Midbrain (tissue), 1 donor: ENCODE data around the gene FMN1.

ENCODE experiments used
- DNase-seq: peaks from one replicate; lab custom pipeline; 2025; lab: John Stamatoyannopoulos, UW

The FMN1 gene

DNA sequence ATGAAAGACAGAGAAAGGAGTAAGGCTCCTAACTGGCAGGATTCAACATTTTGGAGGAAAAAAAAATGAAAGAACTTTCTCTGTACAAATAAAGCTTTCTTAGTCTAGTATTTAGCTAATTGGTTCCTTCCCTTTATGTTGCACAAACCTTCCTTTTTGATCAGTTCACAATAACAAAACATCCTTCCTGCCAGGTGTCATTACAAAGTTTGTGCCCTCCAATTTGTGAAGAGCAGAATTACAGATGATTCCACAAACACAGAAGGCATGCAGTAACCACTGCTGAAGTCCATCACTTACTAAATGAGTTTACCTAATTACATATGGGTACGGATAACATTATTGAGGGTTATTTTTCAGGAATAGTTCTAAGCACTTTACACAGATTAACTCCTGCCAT, 179.9 kb downstream of the FMN1 start:
- DNase-seq = no peak

- no peak for DNase-seq
These were observed 180.6 kb downstream of the FMN1 start for GRCh38 chr15:33013827-33014445.

DNA sequence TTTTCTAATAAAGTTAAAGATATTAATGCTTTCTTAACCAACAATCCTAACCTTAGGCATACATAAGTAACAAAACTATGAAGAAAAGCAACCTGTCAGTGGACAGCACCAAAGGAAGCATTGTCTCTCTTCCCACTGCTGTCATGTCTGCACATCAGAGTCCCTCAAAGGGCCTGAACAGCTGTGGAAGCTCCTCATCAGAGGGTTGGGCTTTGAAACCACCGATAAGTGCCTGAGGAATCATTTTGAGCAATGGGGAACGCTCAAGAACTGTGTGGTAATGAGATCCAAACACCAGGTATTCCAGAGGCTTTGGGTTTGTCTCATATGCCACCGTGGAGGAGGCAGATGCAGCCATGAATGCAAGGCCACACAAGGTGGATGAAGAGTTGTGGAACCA, 182.5 kb downstream of the FMN1 start:
- DNase-seq = no peak

GRCh38 chr15:33009603-33010002, 184.9 kb downstream of the FMN1 start:
- no peak for DNase-seq

DNA sequence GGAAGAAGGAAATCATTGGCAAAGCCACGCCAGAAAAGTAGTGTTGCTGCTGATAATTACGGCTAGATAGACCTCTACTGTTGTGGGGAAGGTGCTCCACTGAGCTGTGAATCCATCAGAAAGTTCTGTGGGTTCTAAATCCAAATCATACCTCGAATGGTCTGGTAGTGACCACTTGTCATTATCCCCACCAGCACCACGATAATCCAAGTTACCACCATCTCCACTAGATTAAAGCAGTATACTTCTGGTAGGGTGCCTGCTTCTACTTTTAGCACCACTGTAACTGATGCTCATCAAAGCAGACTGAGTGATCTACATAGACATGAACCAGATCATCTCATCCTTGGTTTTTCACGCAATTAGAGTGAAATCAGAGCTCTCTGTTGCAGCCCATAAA, 185.5 kb downstream of the FMN1 start:
- DNase-seq = no peak

GRCh38 chr15:33008284-33008995, 186.1 kb downstream of the FMN1 start:
- no peak for DNase-seq

- no peak for DNase-seq
These were observed 187.1 kb downstream of the FMN1 start for GRCh38 chr15:33007303-33007855.

DNA sequence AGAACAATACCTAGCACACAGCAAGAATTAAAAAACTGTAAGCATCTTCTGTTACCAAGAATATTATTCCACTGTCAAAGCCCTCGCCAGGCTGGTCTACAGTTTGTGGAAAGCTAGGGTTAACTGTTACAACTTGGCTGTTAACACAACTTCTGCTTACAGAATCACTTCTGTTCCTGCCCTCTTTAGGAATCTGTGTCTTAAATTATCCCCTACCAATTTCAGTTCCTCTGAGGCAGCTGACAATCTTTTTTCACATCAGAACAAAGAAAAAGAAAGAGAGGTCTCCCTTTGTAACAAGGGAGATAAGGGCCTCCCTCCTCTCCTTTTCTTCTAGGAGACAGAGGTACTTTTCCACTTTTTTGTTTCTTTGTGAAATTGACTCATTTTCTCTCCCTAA, 188.9 kb downstream of the FMN1 start:
- no peak for DNase-seq

DNA sequence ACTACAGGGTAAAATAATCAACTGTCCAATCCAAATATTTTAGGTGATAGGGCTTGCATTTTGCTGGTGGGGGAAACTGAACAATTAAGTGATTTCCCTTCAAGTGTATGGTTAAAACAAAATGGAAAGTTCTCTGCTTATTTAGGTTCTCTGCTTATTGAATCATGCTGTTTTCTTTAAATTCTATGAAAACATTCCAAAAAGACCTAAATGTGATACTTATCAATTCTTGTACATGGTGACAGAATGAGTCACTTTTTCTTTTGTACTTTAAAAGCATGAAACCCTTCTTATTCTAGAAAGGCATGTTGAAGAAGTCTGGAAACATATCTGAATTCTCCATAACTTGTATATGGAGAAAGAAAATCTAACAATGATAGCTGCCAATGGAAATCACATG, 192.6 kb downstream of the FMN1 start:
- no peak for DNase-seq

DNA sequence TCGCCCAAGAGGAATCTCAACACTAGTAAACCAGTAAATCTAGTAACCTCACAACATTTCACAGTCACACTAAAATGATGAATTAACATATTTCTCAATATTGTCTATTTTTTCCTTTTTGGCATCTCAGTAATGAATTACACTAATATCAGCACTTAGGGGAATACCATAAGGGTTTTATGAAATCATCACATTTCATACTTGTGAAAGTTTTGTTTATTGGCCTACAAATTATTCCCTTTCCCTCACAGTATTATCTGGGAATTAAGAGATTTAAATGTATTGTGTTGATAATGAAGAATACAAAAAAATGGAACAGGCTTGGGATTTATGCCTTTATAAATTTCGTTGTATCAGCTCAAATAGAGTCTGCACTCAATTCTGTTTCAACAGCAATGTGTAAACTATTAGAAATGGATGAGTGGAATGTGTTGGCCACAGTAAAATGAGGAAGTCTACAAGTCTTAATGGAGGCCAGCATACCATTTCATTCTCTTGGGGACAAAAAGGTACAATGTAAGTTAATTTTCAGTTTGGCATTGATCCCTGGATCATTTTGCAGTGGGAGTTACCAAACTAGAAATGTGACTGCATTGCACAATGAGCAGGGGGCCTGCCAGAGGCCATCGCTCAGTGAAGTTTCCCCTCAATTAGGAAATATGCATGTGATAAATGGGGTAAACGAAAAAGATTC, 195.4 kb downstream of the FMN1 start:
- no peak for DNase-seq

- DNase-seq = no peak
These were observed 196.3 kb downstream of the FMN1 start for GRCh38 chr15:32998182-32998581.

DNA sequence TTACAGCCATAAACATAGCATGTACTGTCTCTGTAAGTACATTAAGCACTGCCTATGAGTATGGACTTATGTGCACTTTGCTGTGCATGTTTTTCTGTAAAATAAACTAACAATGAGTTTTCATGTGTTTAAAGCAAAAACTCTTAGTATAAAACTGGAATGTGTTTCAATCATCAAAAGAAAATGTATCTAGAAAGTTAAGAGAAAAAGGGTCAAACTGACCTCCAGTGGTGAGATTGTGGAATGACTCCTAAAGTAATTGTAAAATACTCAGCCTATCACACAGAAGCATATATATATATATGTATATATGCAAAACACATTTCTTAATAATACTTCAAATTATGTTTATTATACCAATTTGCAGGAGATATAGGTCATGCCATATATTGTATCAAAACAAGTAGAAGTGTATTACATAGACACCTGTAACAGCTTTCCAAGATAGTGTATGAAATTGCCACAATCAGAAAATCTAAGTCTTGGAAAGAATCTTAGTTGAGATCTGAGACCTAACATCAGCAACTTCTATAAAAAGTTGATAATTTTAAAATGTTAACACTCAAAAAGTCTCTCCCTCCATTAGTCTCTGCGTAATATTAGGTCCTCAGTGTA, 199.6 kb downstream of the FMN1 start:
- DNase-seq = peak; percentile 33

DNA sequence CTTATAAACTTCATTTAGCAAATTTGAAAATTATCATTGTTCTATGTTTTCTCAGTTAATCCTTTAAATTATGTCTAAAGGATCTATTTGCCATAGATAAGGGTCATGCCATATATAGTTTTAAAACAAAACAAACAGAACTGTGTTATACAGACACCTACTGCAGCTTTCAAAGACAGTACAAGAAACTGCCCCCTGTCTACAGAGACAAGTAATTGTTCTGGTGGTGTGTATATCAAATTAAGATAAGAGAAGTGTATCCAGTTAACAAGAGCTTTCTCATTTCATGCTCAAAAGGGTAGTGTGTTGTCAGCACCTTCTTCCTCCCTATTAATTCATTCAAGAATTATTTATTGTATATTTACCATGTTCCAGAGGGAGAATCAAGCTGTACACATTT, 201.2 kb downstream of the FMN1 start:
- DNase-seq = no peak

DNA sequence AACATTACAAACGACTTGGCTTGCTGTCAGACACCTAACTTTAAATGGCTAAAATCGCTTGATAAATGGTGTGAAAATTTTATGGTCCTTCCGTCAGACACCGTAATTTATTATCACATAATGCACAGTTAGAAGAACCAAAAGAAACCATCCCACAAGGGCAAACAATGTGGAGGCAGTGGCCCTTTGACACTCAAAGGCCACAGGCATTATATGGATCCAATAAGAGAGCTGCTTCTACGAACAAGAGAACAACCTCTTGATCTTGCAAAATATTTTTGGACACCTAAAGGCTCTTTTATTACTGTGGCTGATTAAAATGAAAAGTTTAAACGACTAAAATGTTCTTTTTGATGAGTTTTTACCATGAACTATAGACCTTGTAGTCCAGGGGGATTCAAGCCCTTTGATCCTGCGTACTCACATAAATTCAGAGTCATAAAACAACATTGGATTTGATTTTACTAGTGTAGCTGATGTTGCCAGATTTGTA, 202.8 kb downstream of the FMN1 start:
- DNase-seq = no peak

DNA sequence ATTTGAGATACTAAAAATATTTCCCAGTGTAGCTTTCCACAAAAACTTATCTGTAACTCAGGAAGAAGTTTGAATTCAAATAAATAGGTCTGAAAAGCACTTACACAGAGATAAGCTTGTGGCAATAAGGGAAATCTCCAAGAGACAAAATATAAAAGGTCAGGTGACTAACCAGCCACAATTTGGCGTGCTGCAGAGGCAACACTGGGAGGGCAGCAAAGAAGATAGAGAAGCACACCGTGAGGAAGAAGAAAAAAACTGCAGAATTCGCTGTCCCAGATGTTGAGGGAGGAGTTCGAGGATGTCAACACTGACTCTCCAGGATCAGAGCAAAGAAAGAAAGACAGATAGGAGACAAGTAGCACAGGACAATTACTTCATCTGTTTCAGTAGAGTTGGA, 204.4 kb downstream of the FMN1 start:
- no peak for DNase-seq

GRCh38 chr15:32987067-32987466, 207.4 kb downstream of the FMN1 start:
- no peak for DNase-seq

- no peak for DNase-seq
These were observed 208.4 kb downstream of the FMN1 start for GRCh38 chr15:32986147-32986546.

DNA sequence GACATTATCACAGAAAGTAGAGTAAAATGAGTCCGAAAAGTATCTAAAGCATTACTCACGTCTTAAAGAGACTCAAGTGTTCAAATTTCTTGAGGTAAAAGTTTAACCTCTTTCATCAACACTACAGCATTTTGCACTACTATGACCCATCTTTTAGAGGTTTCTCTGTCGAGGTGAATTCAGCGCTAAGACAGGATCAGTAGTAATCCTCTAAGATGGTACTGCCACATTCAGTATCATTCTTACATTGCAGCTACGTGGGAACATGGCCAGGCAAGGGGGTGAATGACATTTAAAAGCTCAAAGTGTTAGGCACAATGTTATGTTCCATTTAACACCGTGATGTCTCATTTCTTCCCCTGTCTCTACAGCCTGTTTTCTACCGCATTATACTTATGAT, 210.8 kb downstream of the FMN1 start:
- no peak for DNase-seq

GRCh38 chr15:32982001-32982400, 212.5 kb downstream of the FMN1 start:
- DNase-seq = no peak

DNA sequence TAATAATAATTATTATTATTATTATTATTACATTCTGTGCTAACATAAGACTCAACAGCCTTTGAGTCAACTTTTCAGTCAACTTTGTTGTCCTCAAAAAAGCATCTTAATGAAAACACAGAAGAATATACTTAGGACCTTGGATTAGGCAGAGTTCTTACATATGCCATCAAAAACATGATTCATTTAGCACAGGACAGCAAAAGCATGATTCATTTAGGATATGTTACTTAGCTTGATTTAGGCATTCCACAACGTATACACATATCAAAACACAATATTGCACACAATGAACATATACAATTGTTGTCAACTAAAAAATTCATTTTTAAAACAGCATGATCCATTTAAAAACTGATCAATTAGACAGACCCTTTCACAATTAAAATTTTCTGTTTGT, 213.0 kb downstream of the FMN1 start:
- no peak for DNase-seq

- DNase-seq = no peak
These were observed 214.8 kb downstream of the FMN1 start for GRCh38 chr15:32979710-32980109.

DNA sequence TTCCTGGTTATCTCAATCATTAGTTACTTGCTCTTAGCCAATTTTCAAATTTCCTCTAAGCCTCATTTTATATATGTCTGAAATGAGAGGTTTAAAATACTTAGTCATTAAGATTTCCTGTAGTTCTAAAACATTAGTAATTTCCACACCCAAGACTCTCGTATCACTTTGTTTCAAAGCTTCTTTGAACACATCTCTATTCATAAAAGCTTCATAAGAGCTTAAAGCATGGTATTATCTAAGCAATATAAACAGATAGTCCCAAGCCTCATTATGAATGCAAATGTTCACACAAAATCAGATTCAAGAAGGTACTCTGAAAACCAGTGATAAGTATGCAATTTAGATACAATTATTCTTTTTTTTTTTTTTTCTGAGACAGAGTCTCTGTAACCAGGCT, 217.0 kb downstream of the FMN1 start:
- DNase-seq = no peak

GRCh38 chr15:32974691-32975090, 219.8 kb downstream of the FMN1 start:
- no peak for DNase-seq
